GM18502 (cell line): ENCODE results near the gene PTPRN2.
"Not testable (repeated sequence)": the region's sequence is repeated elsewhere in the genome, so short reads cannot be mapped to it uniquely, and the experiment has no call there.

ENCODE experiments used
- ATAC-seq: cut with Tn5 transposase; IDR thresholded peaks from one replicate; pipeline ENCODE4 v1.9.1; 2021; ENCODE audit warnings: mild to moderate bottlenecking; ENCODE audit not compliant: unreplicated experiment, poor library complexity

PTPRN2 gene

GRCh38 chr7:158279539-158280447, 307.8 kb downstream of the PTPRN2 start:
- ATAC-seq = no peak

GRCh38 chr7:158278745-158279320, 308.8 kb downstream of the PTPRN2 start:
- ATAC-seq = no peak

- no peak for ATAC-seq
Observed at GRCh38 chr7:158277219-158278141, 310.1 kb downstream of the PTPRN2 start.

- ATAC-seq = no peak
Observed at GRCh38 chr7:158276414-158277218, 311.0 kb downstream of the PTPRN2 start.

- ATAC-seq = no peak
Observed at GRCh38 chr7:158275711-158276413, 311.8 kb downstream of the PTPRN2 start.

GRCh38 chr7:158274996-158275395, 312.6 kb downstream of the PTPRN2 start:
- ATAC-seq = no peak

GRCh38 chr7:158274404-158274811, 313.2 kb downstream of the PTPRN2 start:
- no peak for ATAC-seq

- not testable (repeated sequence) for ATAC-seq
Observed at GRCh38 chr7:158273756-158274342, 313.8 kb downstream of the PTPRN2 start.

- ATAC-seq = no peak
Observed at GRCh38 chr7:158273138-158273651, 314.4 kb downstream of the PTPRN2 start.

GRCh38 chr7:158272509-158273137, 315.0 kb downstream of the PTPRN2 start:
- ATAC-seq = no peak

GRCh38 chr7:158272091-158272490, 315.5 kb downstream of the PTPRN2 start:
- ATAC-seq = no peak

- ATAC-seq = no peak
Observed at GRCh38 chr7:158271646-158272045, 316.0 kb downstream of the PTPRN2 start.

GRCh38 chr7:158270856-158271413, 316.7 kb downstream of the PTPRN2 start:
- no peak for ATAC-seq

GRCh38 chr7:158270106-158270775, 317.4 kb downstream of the PTPRN2 start:
- ATAC-seq = no peak

- ATAC-seq = no peak
Observed at GRCh38 chr7:158268816-158269535, 318.6 kb downstream of the PTPRN2 start.

GRCh38 chr7:158267742-158268435, 319.7 kb downstream of the PTPRN2 start:
- ATAC-seq = no peak
